ENCODE data around the gene PRDM16. TPM values are rescaled to one million over a fixed set of nuclear protein-coding genes. Genes with fewer than 3 reads are reported as not detected.

The PRDM16 gene
- total and polyA plus RNA-seq, 2 experiments from 2014 or later = 0.14 to 0.16 TPM

DNA sequence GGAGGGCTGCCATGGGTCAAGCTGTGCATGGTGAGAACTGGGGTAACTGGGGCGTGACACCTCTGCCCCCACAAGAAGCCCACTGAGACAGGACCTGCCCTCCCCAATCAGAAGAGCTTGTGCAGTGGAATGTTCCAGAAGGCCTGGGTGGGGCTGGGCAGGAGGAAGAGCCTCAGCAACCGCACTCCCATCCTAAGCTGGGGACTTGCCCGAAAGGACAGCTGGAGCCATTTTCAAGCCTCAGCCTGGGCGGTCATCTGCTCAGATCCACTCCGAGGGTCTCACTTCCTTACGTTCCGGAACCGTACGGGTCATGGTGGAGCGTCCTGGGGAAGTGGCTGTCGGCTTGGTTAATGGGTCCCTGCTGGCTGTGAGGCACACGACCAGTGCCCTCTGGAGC lies 226.8 kb downstream of the PRDM16 start:
- no peak overlapping the region for H3K4me3 ChIP-seq
- no peaks in the 10 kb centered on the region for H3K27me3 ChIP-seq (ENCODE audit: insufficient read depth)
- TF ChIP-seq JUNB (IDR thresholded peaks at IDR 0.05; ENCODE audit: unreplicated experiment) = no peak
- TF ChIP-seq, protein P1, sequence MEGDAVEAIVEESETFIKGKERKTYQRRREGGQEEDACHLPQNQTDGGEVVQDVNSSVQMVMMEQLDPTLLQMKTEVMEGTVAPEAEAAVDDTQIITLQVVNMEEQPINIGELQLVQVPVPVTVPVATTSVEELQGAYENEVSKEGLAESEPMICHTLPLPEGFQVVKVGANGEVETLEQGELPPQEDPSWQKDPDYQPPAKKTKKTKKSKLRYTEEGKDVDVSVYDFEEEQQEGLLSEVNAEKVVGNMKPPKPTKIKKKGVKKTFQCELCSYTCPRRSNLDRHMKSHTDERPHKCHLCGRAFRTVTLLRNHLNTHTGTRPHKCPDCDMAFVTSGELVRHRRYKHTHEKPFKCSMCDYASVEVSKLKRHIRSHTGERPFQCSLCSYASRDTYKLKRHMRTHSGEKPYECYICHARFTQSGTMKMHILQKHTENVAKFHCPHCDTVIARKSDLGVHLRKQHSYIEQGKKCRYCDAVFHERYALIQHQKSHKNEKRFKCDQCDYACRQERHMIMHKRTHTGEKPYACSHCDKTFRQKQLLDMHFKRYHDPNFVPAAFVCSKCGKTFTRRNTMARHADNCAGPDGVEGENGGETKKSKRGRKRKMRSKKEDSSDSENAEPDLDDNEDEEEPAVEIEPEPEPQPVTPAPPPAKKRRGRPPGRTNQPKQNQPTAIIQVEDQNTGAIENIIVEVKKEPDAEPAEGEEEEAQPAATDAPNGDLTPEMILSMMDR (conservative IDR thresholded peaks at IDR 0.05; ENCODE audit: low read depth in 2 of 2) = no peak
- no peak for TF ChIP-seq NANOG (IDR thresholded peaks at IDR 0.05; ENCODE audit: borderline replicate concordance)
- TF ChIP-seq POLR2AphosphoS5 (IDR thresholded peaks at IDR 0.05; ENCODE audit: low read depth) = no peak
- TF ChIP-seq ZNF114 (CRISPR knock-in tag; IDR thresholded peaks at IDR 0.05) = no peak
- no peak for TF ChIP-seq CREB1 (CRISPR knock-in tag; IDR thresholded peaks at IDR 0.05; ENCODE audit: low read depth)
- TF ChIP-seq, protein P2, sequence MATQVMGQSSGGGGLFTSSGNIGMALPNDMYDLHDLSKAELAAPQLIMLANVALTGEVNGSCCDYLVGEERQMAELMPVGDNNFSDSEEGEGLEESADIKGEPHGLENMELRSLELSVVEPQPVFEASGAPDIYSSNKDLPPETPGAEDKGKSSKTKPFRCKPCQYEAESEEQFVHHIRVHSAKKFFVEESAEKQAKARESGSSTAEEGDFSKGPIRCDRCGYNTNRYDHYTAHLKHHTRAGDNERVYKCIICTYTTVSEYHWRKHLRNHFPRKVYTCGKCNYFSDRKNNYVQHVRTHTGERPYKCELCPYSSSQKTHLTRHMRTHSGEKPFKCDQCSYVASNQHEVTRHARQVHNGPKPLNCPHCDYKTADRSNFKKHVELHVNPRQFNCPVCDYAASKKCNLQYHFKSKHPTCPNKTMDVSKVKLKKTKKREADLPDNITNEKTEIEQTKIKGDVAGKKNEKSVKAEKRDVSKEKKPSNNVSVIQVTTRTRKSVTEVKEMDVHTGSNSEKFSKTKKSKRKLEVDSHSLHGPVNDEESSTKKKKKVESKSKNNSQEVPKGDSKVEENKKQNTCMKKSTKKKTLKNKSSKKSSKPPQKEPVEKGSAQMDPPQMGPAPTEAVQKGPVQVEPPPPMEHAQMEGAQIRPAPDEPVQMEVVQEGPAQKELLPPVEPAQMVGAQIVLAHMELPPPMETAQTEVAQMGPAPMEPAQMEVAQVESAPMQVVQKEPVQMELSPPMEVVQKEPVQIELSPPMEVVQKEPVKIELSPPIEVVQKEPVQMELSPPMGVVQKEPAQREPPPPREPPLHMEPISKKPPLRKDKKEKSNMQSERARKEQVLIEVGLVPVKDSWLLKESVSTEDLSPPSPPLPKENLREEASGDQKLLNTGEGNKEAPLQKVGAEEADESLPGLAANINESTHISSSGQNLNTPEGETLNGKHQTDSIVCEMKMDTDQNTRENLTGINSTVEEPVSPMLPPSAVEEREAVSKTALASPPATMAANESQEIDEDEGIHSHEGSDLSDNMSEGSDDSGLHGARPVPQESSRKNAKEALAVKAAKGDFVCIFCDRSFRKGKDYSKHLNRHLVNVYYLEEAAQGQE (IDR thresholded peaks at IDR 0.05; ENCODE audit: unreplicated experiment) = no peak
- TF ChIP-seq, protein P3, sequence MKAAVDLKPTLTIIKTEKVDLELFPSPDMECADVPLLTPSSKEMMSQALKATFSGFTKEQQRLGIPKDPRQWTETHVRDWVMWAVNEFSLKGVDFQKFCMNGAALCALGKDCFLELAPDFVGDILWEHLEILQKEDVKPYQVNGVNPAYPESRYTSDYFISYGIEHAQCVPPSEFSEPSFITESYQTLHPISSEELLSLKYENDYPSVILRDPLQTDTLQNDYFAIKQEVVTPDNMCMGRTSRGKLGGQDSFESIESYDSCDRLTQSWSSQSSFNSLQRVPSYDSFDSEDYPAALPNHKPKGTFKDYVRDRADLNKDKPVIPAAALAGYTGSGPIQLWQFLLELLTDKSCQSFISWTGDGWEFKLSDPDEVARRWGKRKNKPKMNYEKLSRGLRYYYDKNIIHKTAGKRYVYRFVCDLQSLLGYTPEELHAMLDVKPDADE (IDR thresholded peaks at IDR 0.05) = no peak
- no peak for TF ChIP-seq EZH2phosphoT487 (IDR thresholded peaks at IDR 0.05; ENCODE audit: unreplicated experiment)
- TF ChIP-seq EZH2 (IDR thresholded peaks at IDR 0.05; ENCODE audit: low read depth, unreplicated experiment) = no peak
- Mint-ChIP-seq H3K27ac (no peak overlapping the region), H3K27me3 (ENCODE audit: insufficient read depth, low read depth, poor library complexity) (peaks cover 2% of the 10 kb centered on the region), H3K4me1 (no peaks in the 10 kb centered on the region), H3K36me3 (ENCODE audit: low read depth) (no peaks in the 10 kb centered on the region), H3K4me3 (no peak overlapping the region), H3K9me3 (no peaks in the 10 kb centered on the region; the same call in 2 of the 3 replicates)
- DNase-seq (ENCODE audit: low spot score) (no peak), ATAC-seq (no peak)
- no peaks in the 10 kb centered on the region for H3F3A ChIP-seq (replicated peaks; ENCODE audit: low read depth)
- no peaks in the 10 kb centered on the region for H4K20me1 ChIP-seq (replicated peaks; ENCODE audit: insufficient read depth)
- H3K4me2 ChIP-seq = no peak overlapping the region
- H3K36me3 ChIP-seq (ENCODE audit: insufficient read depth) = no peaks in the 10 kb centered on the region
- no peaks in the 10 kb centered on the region for H3K4me1 ChIP-seq (ENCODE audit: insufficient read depth)
- H3K79me2 ChIP-seq (replicated peaks; ENCODE audit: insufficient read depth) = no peaks in the 10 kb centered on the region
- no peak overlapping the region for H2AFZ ChIP-seq
- H3K27ac ChIP-seq (ENCODE audit: low read depth) = no peak overlapping the region
- H3K9me2 ChIP-seq (ENCODE audit: insufficient read depth) = no peaks in the 10 kb centered on the region

DNA sequence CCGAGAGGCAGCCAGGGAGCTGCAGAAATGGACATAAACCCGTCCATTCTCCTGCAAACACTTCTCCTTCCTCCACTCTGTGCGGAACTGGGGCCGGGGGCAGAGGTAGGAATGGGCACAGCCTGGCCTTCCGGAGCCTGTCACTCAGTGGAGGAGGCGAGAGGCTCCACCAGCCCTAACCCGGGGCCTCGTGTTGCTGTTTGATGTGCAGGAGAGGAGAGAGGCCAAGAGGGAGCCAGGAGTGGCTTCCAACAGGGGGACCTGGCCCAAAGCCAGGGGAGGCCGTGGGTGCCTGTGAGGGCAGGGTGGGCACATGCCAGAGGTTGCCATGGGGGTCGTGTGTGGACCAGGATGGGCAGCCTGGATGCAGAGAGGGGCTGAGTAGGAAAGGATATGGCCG lies 227.3 kb downstream of the PRDM16 start:
- Histone ChIP-seq H3K9me2 (ENCODE audit: insufficient read depth) (no peaks in the 10 kb centered on the region), H3K4me2 (no peak overlapping the region), H3K36me3 (ENCODE audit: insufficient read depth) (no peaks in the 10 kb centered on the region), H3K4me3 (no peak overlapping the region), H3K27ac (ENCODE audit: low read depth) (no peak overlapping the region), H4K20me1 (replicated peaks; ENCODE audit: insufficient read depth) (no peaks in the 10 kb centered on the region), H3K4me1 (ENCODE audit: insufficient read depth) (no peaks in the 10 kb centered on the region), H2AFZ (no peak overlapping the region), H3F3A (replicated peaks; ENCODE audit: low read depth) (no peaks in the 10 kb centered on the region), H3K27me3 (ENCODE audit: insufficient read depth) (no peaks in the 10 kb centered on the region), H3K79me2 (replicated peaks; ENCODE audit: insufficient read depth) (no peaks in the 10 kb centered on the region)
- Mint-ChIP-seq H3K9me3 (no peaks in the 10 kb centered on the region; the same call in 2 of the 3 replicates), H3K27ac (no peak overlapping the region), H3K4me3 (no peak overlapping the region), H3K27me3 (ENCODE audit: insufficient read depth, low read depth, poor library complexity) (peaks cover 2% of the 10 kb centered on the region), H3K4me1 (no peaks in the 10 kb centered on the region), H3K36me3 (ENCODE audit: low read depth) (no peaks in the 10 kb centered on the region)
- no peak for DNase-seq (ENCODE audit: low spot score)
- TF ChIP-seq NANOG (IDR thresholded peaks at IDR 0.05; ENCODE audit: borderline replicate concordance) (no peak), CREB1 (CRISPR knock-in tag; IDR thresholded peaks at IDR 0.05; ENCODE audit: low read depth) (no peak), EZH2 (IDR thresholded peaks at IDR 0.05; ENCODE audit: low read depth, unreplicated experiment) (no peak), ZNF331 (CRISPR knock-in tag; IDR thresholded peaks at IDR 0.05; ENCODE audit: low read depth) (no peak), ZNF114 (CRISPR knock-in tag; IDR thresholded peaks at IDR 0.05) (no peak), STAT1 (IDR thresholded peaks at IDR 0.05; ENCODE audit: unreplicated experiment) (no peak), JUNB (IDR thresholded peaks at IDR 0.05; ENCODE audit: unreplicated experiment) (no peak)
- TF ChIP-seq, protein P1 (conservative IDR thresholded peaks at IDR 0.05; ENCODE audit: low read depth in 2 of 2) = no peak
- TF ChIP-seq, protein P3 (IDR thresholded peaks at IDR 0.05) = no peak
- no peak for ATAC-seq

Measured in GM23338 (cell line).